Esophagus squamous epithelium (tissue), 4 donors: ENCODE measurements around the gene SLC7A7.

Experiments used
- POLR2A ChIP-seq, 4 donors: fragments of 450-650 bp; IDR thresholded peaks; one replicate each; pipeline ENCODE4 v1.6.1; 2017; ENCODE audit warnings: antibody characterized with exemption in 4 of 4, mild to moderate bottlenecking in 4 of 4, moderate library complexity in 3 of 4
- TF ChIP-seq, protein P1 (sequence below), 6 experiments: fragments of 450-650 bp in 4 of 6; fragments of 200-600 bp in 2 of 6; sonication (generic) in 2 of 6; IDR thresholded peaks; one replicate each; pipeline ENCODE4 v1.5.1; 2016 to 2019; ENCODE audit warnings: antibody characterized with exemption in 6 of 6, mild to moderate bottlenecking in 4 of 6, moderate library complexity in 4 of 6

GRCh38 chr14:22737052-22737451 lies 78.2 kb downstream of the SLC7A7 start:
- TF ChIP-seq, protein P1, sequence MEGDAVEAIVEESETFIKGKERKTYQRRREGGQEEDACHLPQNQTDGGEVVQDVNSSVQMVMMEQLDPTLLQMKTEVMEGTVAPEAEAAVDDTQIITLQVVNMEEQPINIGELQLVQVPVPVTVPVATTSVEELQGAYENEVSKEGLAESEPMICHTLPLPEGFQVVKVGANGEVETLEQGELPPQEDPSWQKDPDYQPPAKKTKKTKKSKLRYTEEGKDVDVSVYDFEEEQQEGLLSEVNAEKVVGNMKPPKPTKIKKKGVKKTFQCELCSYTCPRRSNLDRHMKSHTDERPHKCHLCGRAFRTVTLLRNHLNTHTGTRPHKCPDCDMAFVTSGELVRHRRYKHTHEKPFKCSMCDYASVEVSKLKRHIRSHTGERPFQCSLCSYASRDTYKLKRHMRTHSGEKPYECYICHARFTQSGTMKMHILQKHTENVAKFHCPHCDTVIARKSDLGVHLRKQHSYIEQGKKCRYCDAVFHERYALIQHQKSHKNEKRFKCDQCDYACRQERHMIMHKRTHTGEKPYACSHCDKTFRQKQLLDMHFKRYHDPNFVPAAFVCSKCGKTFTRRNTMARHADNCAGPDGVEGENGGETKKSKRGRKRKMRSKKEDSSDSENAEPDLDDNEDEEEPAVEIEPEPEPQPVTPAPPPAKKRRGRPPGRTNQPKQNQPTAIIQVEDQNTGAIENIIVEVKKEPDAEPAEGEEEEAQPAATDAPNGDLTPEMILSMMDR (IDR thresholded peaks at IDR 0.05), result no peak
- no peak for TF ChIP-seq POLR2A (IDR thresholded peaks at IDR 0.05)
